HG03095 (cell line): ENCODE data around the gene ZNF483.
"Not testable (repeated sequence)": the region's sequence is repeated elsewhere in the genome, so short reads cannot be mapped to it uniquely, and the experiment has no call there.

Source experiments
- ATAC-seq: cut with Tn5 transposase; IDR thresholded peaks from one replicate; pipeline ENCODE4 v1.9.1; 2021; ENCODE audit warnings: moderate library complexity; ENCODE audit not compliant: unreplicated experiment

Gene ZNF483

DNA sequence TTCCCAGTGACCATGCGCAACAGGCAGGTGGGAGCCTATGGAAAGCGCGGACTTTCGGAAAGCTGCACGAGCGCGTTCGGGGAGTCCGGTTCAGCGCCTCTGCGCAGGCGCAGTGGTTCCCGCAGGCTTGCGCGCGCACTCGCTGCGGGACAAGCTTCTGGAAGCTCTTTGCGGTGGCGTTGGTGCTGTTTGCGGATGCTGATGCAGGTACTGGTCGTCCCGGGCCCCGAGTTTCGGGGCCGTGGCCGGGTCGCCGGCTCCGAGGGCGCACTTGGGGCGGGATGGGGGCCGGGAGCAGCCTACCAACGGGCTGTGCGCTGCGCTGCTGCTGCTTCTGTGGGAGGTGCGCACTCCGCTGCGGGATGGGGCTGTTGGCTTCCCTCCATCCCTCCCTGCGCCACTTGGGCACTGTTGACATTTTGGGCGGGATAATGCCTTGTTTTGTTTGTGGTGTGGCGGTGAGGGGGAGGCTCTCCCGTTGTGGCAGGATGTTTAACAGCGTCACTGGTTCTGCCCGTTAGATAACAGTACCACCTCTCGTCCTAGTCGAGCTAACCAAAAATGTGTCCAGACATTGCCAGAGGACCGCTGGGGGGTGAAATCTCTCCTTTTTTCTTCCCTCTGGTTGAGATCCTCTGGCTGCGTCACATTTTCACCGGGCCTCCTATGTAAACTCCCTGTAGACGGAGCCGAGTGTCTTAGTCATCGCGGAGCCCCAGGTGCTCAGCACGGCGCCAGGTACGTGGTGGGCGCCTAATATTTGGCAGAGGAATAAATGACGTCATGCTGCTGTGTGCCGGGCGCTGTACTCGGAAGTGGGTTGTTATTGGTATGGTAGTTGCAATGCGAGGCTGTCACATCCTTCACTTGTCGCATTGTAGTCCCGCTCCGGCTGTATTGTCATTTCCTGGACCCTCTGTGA, at the start of gene ZNF483:
TSS of gene ZNF483 (plus strand) at position 124 of the 922 bp plus-strand sequence. CDS start 2,217 bp downstream, outside the sequence.
- no peak for ATAC-seq

DNA sequence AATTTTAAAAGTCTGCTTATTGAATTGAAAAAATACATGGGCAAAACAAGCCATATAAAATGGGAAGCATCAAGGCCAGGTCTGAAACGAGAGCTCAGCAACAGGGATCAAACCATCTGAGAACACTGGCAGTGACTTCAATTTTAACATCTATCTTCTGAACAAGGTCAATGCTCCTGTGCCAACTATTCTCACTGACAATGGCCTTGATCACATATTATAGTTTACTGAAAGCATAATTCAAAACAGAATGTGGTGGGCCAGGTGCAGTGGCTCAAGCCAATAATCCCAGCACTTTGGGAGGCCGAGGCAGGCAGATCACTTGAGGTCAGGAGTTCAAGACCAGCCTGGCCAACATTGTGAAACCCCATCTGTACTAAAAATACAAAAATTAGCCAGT, 49.8 kb upstream of the ZNF483 start:
- no peak for ATAC-seq

DNA sequence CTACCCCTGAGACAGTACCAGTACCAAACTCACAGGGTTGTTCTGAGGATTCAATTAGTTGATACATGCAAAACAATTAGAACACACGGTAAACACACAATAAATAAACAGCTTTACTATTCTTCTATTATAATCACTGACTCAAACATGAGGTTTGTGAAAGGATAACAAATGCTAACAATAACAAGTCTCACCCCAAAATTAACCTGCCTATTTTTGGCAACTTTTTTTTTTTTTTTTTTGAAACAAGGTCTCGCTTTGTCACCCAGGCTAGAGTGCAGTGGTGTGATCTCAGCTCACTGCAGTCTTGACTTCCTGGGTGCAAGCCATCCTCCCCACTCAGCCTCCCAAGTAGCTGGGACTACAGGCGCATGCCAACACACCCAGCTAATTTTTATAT, 47.3 kb upstream of the ZNF483 start:
- no peak for ATAC-seq

DNA sequence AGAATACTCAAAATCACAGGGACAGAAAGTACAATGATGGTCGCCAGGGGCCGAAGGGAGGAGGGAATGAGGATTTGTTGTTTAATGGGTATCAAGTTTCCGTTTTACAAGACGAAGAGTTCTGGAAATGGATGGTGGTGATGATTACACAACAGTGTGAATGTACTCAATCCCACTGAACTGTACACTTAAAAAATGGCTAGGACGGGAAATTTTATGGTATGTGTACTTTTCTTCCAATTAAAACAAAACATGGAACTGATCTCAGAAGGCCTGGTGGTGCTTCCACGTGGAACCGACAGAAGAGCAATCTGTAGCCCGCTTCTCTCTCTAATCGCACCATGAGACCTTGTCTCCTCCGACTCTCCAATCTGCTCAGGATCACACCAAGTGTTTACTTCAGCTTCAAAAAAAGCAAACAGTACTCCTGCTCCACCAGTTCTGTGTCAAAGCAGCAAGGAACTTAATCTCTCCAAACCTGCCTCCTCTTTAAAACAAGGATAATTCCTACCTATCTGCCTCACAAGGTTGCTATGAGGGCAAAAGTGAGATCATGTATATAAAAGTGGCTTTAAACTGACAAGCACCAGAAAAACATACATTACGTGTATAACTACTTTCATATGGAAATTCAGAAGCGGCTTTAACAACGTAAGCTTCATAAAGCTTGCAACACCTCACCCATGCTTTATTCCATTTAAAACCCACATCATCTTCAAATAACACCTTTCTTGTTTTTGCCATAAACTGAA, 42.9 kb upstream of the ZNF483 start:
- ATAC-seq = no peak

DNA sequence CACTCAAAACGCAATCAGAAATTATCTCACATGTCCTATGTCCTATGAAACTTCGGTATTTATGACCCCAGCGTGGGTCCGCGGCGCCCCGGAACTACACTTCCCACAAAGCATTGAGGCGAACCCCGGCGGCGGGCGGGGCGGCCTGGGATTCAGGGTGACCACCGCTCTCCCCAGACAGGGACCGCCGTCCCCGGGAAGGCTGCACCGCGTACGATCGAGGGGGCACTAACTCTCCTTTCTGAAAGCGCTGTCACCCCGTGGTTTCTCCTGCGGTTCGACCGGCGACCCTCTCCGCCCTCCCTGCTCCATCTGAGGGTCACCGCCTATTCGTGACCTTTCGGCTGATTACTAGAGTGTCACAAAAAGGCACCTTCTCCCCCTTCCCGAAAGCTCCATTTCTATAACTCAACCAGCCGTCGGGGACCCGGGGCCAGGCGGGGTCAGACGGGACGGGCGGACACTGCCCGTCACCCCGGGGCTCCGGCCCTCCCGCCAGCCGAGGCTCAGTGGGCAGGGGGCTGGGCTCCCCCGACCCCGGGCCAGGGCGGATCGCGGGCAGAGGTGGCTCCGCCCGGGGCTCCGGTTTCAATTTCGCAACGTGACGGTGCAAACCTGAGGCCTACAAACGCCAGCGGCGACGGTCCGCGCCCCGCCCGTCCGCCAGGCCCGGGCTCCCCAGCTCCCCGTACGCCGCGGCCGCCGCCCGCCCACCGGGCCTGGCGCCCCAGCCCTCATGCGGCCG, 42.1 kb upstream of the ZNF483 start:
- peak; percentile 57 for ATAC-seq

DNA sequence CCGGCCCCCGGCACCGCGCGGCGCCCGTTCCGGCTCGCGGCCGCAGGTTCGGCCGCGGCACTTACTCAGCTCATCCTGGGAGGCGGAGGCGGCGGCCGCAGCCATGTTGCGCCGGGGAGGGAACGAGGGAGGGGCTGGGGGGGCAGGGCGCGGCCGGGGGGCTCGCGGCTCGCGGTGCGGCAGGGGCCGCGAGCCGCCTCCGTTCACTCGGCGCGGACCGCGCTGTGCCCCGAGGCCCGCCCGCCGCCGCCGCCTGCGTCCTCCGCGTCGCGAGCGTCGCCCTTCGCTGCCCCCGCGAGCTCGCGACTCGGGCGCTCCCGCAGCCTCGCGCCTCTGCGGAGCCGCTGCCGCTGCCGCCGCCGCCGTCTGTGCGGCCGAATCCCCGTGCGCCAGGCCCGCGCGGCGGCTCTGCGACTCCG, 41.5 kb upstream of the ZNF483 start:
- peak; percentile 31 for ATAC-seq

DNA sequence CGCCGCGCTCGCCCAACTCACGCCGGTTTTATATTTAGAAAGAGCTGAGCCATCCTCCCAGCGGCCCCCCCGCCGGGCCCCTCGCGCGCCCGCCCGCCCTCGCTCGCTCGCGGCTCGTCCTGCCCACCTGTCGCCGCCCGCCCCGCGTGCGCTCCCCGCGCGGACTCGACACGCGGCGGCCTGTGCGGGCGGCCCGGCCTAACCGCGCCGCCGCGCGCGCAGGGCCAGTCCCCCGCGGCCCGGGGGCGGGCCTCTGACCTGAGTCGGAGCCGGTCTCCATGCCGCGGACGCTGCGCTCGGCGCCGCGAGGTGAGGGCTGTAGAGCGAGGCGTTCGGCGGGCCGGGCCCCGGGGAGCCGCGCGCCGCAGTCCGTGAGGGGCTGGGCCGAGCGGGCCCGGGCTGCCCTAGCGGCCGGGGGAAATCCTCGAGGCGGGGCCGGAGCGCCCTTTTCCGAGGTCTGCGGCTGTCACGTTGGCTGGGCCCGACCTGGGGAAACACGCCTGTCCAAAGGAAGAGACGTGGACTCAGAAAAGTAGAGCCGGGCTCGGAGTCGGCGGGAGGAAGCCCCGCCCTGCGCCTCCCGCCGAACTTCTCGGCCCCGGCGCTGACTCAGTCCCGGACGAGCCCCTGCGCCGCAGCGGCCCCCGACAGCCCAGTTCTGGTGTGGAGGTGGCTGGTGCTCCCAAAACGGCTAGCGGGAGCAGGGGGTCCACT, 41.0 kb upstream of the ZNF483 start, which contains the start of gene ECPAS:
TSS of gene ECPAS (minus strand) at position 526 of the 714 bp plus-strand sequence. CDS start 11,465 bp downstream, outside the sequence.
- ATAC-seq = peak; percentile 63

DNA sequence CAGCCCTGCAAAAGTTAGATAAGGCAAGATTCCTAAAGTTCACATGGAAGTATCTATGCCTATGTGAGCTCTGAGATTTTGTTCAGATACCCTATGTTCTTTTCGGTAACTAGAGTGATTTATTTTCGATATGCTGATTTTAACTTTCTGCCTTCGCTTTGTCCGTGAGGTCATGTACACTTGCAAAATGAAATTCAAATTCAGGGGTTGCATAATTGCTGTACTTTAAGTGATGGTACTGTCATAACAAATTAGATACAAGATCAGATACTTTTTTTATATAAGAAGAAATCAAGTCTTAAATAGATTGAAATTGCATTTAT, 40.4 kb upstream of the ZNF483 start:
- ATAC-seq = no peak

DNA sequence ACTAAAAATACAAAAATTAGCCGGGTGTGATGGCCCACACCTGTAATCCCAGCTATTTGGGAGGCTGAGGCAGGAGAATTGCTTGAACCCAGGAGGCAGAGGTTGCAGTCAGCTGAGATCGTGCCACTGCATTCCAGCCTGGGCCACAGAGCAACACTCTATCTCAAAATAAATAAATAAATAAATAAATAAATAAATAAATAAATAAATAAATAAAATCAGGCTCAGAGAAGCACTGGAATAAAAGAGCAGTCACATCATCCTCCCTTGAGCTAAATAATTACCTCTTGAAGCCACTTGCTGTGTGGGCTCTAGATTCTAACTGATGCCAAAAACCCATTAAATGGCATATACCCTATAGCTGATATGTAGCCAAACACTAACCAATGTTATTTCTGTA, 27.8 kb upstream of the ZNF483 start:
- not testable (repeated sequence) for ATAC-seq

DNA sequence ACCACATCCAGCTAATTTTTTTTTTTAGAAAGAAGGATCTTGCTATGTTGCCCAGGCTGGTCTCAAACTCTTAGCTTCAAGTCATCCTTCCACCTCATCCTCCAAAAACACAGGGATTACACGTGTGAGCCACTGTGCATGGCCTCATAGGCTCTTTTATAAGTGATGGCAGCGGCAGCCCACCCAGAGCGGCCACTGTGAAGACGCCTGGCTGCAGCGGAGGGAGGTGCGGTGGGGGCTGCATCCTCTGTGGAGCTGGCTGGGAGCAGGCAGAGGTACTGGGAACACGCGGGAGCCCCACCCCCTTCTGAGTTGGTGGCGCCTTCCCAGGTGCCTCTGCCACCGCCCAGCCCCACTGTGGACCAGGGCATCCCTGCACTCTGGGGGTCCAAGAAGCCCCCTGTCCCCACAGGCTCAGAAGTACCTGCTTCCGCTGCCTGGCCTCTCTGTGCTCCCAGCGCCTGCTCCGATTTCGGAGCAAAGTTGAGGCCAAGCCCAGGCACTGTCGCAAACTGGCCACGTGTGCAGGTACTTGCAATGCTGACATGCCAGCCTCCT, 23.9 kb upstream of the ZNF483 start:
- no peak for ATAC-seq

DNA sequence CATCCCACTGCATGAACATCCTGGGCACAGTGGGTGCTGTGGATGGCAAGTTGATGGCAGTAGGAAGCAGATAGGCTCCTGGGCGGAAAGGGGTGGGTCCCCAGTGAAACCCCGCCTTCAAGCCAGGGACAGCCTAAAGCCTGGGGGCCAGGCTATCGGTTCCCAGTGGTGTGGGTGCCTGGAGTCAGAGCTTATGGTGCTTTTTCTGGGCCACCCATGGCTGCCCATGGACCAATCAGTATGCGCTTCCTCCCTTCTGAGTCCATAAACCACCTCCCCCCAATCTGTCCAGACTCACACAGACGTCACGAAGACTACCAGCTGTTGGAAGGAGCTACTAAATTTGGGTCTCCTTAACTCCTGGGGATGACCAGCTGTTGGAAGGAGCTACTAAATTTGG, 23.3 kb upstream of the ZNF483 start:
- no peak for ATAC-seq

DNA sequence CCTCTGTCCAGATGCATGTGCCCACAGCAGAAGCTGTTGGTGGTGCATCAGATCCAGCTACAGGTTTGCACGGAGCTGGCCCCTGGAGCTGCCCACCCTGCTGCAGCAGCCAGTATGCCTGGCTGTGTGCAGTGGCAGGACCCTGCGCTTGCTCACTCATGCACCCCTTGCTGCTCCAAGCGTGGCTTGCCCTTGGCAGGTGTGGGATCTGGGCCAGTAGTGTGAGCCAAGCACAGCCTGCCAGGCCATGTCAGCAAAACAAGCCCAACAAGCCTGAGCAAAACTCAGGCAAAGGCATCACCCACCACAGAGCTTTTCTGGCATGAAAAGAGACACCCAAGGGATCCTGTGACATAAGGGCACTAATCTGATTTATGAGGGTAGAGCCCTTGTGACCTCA, 22.5 kb upstream of the ZNF483 start:
- no peak for ATAC-seq

DNA sequence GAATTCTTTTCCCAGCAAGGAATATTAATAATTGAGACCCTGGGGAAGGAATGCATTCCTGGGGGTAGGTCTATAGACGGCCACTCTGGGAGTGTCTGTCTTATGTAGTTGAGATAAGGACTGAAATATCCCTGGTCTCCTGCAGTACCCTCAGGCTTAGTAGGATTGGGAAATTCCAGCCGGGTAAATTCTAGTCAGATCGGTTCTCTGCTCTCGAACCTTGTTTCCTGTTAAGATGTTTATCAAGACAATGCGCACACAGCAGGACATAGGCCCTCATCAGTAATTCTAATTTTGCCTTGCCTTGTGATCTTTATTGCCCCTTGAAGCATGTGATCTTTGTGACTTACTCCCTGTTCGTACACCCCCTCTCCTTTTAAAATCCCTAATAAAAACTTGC, 13.4 kb upstream of the ZNF483 start:
- not testable (repeated sequence) for ATAC-seq

DNA sequence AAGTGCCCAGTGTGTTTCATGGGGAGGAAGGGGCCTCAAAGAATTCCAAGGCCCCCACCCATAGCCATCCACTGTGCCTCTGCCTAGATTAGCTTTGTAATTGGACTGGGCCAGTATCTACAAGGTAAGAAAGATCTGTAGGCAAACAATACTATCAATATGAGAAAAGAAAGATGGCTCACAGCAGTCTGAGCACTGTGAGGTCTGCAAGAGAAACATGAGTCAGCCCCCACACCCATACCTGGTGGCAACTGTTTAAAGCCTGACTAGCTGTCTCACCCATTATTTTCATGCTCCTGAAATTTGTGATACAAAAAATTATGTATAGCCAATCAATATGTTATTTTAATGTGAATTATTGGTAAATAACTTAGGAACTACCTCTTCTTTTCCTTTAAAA, 10.0 kb upstream of the ZNF483 start:
- no peak for ATAC-seq

DNA sequence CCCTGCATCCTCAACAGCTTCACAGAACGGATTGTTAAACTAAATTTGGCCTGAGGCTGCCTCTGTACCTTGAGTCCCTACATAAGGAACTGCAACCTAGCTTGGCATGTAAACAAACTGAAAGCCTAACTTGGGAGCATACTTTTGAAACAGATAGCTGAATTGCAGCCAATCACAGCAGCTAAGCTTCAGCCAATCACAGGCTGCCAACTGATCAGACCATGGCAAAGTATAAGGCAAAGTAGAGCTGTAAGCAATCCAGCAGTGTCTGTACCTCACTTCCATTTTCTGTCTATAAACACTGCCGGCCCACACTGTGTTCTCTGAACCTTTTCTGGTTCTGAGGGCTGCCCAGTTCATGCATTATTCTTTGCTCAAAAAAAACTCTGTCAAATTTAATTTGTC, 8.9 kb upstream of the ZNF483 start:
- ATAC-seq = no peak

DNA sequence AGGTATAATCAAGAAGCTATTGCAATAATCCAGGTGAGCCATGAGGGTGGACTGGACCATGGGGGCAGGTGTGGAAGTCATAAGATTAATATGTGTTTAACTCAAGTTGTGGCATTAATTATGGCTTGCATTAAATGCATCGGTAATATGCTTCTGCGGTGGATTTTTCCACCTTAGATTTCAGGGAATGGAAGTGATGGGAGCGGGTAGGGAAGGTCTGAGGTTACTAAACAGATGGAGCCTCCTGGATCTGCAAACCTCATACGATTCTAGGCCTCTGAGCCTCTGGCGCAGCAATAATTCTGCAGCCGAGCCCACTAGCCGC, 286 bp upstream of the ZNF483 start:
- ATAC-seq = no peak

DNA sequence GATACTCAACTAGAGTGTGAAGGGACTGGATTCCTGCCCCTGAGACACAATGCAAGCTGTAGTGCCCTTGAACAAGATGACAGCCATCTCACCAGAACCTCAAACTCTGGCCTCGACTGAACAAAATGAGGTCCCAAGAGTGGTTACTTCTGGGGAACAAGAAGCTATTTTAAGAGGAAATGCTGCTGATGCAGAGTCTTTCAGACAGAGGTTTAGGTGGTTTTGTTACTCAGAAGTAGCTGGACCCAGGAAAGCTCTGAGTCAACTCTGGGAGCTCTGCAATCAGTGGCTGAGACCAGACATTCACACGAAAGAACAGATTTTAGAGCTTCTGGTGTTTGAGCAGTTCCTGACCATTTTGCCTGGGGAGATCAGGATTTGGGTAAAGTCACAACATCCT, 2.4 kb downstream of the ZNF483 start:
- ATAC-seq = no peak

DNA sequence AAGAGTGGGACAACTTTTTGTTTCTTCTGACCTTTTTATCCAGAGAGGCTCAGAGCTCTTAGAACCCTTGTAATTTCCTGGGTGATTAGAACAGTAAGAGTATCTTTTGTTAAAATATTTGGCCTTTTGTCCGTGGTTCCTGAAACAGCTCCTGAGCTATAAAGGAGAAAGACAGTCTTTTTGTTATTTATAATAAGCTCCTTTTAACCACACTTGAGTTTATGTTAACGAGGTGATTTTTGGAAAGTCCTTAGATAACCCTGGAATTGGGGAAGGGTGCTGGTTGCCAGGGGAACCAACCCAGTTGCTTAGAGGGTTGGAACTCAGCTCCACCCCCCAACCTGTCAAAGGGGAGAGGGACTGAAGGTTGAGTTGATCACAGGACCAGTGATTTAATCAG, 4.8 kb downstream of the ZNF483 start:
- ATAC-seq = no peak

DNA sequence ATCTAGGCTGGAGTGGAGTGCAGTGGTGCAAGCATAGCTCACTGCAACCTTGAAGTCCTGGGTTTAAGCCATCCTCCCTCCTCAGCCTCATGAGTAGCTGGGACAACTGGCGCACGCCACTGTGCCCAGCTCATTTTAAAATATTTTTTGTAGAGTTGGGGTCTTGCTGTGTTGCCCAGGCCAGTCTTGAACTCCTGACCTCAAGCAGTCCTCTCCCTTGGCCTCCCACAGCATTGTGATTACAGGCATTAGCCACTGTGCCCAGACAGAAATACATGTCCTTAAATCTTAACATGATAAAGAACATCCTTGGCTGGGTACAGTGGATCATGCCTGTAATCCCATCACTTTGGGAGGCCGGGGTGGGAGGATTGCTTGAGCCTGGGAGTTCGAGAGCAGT, 6.7 kb downstream of the ZNF483 start:
- ATAC-seq = no peak

DNA sequence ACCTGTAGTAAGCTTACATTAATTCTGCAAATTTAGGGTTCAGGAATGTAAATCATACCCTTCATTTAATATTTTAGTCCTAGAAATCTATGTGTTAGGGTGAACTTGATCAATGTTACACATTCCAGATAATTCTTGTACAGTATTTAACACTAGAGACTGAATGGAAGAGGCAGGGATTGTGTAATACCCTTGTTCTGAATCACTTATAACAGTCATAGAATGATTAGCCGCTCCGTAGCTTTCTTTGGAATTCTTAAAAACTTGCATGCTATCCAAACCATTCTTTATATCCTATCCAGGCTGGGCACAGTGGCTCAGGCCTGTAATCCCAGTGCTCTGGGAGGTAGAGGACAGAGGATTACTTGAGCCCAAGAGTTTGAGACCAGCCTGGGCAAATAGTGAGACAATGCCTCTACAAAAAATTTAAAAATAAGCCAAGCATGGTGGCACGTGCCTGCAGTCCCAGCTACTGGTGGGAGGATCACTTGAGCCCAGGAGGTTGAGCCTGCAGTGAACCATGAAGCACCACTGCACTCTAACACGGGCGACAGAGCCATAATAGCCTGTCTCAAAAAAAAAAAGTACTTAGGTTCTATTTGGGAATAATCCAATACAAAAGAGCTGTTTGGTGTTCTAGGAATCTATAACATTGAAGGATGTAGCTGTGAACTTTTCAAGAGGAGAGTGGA, 8.3 kb downstream of the ZNF483 start:
- no peak for ATAC-seq
